Dermis lymphatic vessel endothelial cell (primary cell): Measurements from ENCODE around the gene MSRB2. TPM values are rescaled to one million over a fixed set of nuclear protein-coding genes. Genes with fewer than 3 reads are reported as not detected.

ENCODE experiments used
- total RNA-seq: library from RNA; depleted of rRNA; stranded (reverse); fragments of >200 nt; gene quantifications from 2 replicates; pipeline ENCODE4 v1.2.1, GENCODE V29; 2014

The MSRB2 gene
- total RNA-seq = 8.3 and 8.8 TPM in 2 replicates

DNA sequence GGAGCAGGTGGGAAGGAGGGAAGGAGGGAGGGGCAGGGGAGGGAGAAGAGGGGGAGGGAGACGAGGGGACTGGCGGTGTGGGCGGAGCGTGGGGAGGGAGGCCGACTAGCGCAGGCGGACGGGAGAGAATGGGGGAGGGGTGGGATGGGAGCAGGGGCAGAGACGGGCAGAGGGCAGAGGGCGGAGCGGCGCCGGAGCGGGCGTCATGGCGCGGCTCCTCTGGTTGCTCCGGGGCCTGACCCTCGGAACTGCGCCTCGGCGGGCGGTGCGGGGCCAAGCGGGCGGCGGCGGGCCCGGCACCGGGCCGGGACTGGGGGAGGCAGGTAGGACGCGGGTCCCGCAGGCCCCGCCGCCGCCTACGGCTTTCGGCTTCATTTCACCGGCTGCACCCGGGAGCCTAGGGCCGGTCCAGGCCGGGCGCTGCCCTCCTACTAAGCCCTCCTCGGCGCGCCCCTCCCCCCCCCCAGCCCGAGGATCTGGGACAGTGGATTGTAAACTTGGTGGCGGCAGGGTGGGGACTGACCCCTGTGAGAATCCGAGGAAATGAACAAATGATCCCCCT lies at the start of gene MSRB2:
Gene MSRB2 (plus strand): TSS at position 176 of the 562 bp plus-strand sequence. CDS start 30 bp downstream, at position 206.

Other genes with a start within 250 kb of the MSRB2 start
- gene ARMC3, start 167.5 kb upstream of the MSRB2 start, total RNA-seq = not detected in 2 replicates
- gene PTF1A, start 96.7 kb downstream of the MSRB2 start, total RNA-seq = not detected in 2 replicates
- gene C10orf67, start 249.2 kb downstream of the MSRB2 start, total RNA-seq = under 0.01 TPM in 1 of 2 replicates, not detected in the other